ENCODE results near the gene SH3RF1.

- TF ChIP-seq POLR2A (IDR thresholded peaks at IDR 0.05; ENCODE audit: low read depth, low read length), result no peak
- no peak for TF ChIP-seq POLR2AphosphoS5 (IDR thresholded peaks at IDR 0.05; ENCODE audit: low read depth, low read length)
- no peak for TF ChIP-seq TAF1 (IDR thresholded peaks at IDR 0.05; ENCODE audit: low read depth, low read length)
- no peak for TF ChIP-seq SPI1 (IDR thresholded peaks at IDR 0.05; ENCODE audit: low read depth, low read length)
These were observed 65.0 kb downstream of the SH3RF1 start for GRCh38 chr4:169205744-169206080.

Data from GM12891 (cell line).